ENCODE data around the gene DFFB.

The DFFB gene

DNA sequence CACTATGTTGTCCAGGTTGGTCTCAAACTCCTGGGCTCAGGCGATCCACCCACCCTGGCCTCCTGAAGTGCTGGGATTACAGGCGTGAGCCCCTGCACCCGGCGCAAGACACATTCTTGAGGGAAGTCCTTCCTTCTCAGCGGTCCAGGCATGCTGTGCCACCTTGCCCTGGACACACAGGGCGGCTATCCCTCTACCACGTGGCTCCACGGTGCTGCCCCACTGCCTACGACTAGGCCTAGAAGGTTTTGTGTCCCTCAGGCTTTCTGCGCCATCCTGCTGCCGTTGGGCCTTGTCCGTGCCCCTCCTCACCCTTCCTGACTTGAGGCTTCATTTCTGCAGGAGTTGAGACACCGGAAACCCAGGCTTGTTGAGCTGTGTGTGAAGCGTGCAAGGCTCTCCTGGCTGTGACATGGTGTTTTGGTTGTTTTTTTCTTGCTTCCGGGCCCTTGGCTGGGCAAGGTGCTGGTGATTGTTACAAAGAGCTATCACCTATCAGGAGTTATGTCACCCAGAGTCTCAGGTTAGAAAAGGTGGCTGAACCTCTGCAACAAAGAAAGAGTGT, 28.9 kb downstream of the DFFB start:
- Histone ChIP-seq H3K4me3 (ENCODE audit: low read length, poor library complexity, severe bottlenecking) (no peak overlapping the region), H3K79me2 (ENCODE audit: insufficient read depth, low read length) (no peaks in the 10 kb centered on the region), H3K9me2 (replicated peaks; ENCODE audit: low read depth, low read length) (no peaks in the 10 kb centered on the region), H3K36me3 (ENCODE audit: insufficient read depth, low read length) (peaks cover 55% of the 10 kb centered on the region; the same call in 1 of the 2 replicates), H4K20me1 (ENCODE audit: insufficient read depth, low read length, poor library complexity, severe bottlenecking) (no peaks in the 10 kb centered on the region), H3K27me3 (ENCODE audit: insufficient read depth, low read length, poor library complexity, severe bottlenecking) (no peaks in the 10 kb centered on the region), H3K9ac (ENCODE audit: low read depth, low read length, poor library complexity, severe bottlenecking) (no peak overlapping the region), H2AFZ (ENCODE audit: low read length) (no peak overlapping the region), H3F3A (ENCODE audit: low read depth) (no peaks in the 10 kb centered on the region), H3K4me2 (ENCODE audit: low read depth, low read length, poor library complexity, severe bottlenecking) (no peak overlapping the region), H3K9me3 (ENCODE audit: insufficient read depth, low read depth, low read length) (no peaks in the 10 kb centered on the region), H3K4me1 (ENCODE audit: insufficient read depth, low read length, poor library complexity, severe bottlenecking) (peaks cover 15% of the 10 kb centered on the region)
- TF ChIP-seq EZH2phosphoT487 (IDR thresholded peaks at IDR 0.05; ENCODE audit: borderline replicate concordance) = no peak
- TF ChIP-seq, protein P1, sequence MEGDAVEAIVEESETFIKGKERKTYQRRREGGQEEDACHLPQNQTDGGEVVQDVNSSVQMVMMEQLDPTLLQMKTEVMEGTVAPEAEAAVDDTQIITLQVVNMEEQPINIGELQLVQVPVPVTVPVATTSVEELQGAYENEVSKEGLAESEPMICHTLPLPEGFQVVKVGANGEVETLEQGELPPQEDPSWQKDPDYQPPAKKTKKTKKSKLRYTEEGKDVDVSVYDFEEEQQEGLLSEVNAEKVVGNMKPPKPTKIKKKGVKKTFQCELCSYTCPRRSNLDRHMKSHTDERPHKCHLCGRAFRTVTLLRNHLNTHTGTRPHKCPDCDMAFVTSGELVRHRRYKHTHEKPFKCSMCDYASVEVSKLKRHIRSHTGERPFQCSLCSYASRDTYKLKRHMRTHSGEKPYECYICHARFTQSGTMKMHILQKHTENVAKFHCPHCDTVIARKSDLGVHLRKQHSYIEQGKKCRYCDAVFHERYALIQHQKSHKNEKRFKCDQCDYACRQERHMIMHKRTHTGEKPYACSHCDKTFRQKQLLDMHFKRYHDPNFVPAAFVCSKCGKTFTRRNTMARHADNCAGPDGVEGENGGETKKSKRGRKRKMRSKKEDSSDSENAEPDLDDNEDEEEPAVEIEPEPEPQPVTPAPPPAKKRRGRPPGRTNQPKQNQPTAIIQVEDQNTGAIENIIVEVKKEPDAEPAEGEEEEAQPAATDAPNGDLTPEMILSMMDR (conservative IDR thresholded peaks at IDR 0.05; ENCODE audit: low read length) = no peak

DNA sequence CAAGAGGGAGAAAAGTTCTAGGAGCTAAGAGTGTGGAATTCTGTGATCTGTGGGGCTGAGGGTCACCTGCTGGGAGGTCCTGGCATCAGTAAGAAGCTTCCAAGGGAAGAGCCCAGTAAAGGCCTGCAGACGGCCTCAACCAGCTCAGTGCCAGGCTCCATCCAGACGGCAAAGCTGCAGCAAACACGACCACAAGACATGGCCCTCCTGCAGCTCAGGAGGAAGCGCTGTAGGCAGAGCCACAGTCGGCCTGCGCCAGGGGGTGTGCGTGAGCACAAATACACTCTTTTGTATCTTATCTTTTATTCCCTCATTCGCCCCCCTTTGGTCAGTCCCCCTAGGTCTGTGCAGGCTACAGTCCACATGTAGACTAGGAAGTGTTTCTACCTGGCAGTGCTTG, 29.4 kb downstream of the DFFB start:
- Histone ChIP-seq H4K20me1 (ENCODE audit: insufficient read depth, low read length, poor library complexity, severe bottlenecking) (no peaks in the 10 kb centered on the region), H3K9me3 (ENCODE audit: insufficient read depth, low read depth, low read length) (no peaks in the 10 kb centered on the region), H2AFZ (ENCODE audit: low read length) (no peak overlapping the region), H3F3A (ENCODE audit: low read depth) (no peaks in the 10 kb centered on the region), H3K4me3 (ENCODE audit: low read length, poor library complexity, severe bottlenecking) (no peak overlapping the region), H3K9me2 (replicated peaks; ENCODE audit: low read depth, low read length) (no peaks in the 10 kb centered on the region), H3K36me3 (ENCODE audit: insufficient read depth, low read length) (peaks cover 60% of the 10 kb centered on the region; the same call in 1 of the 2 replicates), H3K27me3 (ENCODE audit: insufficient read depth, low read length, poor library complexity, severe bottlenecking) (no peaks in the 10 kb centered on the region), H3K79me2 (ENCODE audit: insufficient read depth, low read length) (no peaks in the 10 kb centered on the region), H3K4me2 (ENCODE audit: low read depth, low read length, poor library complexity, severe bottlenecking) (no peak overlapping the region), H3K4me1 (ENCODE audit: insufficient read depth, low read length, poor library complexity, severe bottlenecking) (peaks cover 10% of the 10 kb centered on the region), H3K9ac (ENCODE audit: low read depth, low read length, poor library complexity, severe bottlenecking) (no peak overlapping the region)
- TF ChIP-seq, protein P1 (conservative IDR thresholded peaks at IDR 0.05; ENCODE audit: low read length) = no peak
- no peak for TF ChIP-seq EZH2phosphoT487 (IDR thresholded peaks at IDR 0.05; ENCODE audit: borderline replicate concordance)

DNA sequence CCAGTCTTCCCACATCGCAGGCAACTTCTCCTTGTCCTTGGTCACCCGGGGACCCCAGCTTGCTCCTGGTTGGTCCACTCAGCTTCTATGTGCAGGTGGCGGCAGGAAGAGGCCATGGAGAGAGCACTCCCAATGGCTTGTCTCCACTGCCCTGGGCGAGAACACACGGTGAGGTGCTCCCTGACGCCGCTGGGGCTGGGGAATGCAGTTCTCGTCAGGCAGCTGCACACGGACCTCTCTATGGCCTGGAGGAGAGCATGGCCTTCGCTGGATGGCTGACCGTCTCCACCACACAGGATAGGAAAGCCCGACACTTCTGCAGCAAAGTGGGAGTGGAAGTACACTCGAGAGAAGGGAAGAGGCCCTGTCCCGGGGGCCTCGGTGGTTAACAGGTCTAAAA, 31.0 kb downstream of the DFFB start:
- Histone ChIP-seq H3K4me1 (ENCODE audit: insufficient read depth, low read length, poor library complexity, severe bottlenecking) (no peaks in the 10 kb centered on the region), H2AFZ (ENCODE audit: low read length) (no peak overlapping the region), H3K9me3 (ENCODE audit: insufficient read depth, low read depth, low read length) (no peaks in the 10 kb centered on the region), H3K4me3 (ENCODE audit: low read length, poor library complexity, severe bottlenecking) (no peak overlapping the region), H3K79me2 (ENCODE audit: insufficient read depth, low read length) (peaks cover 8% of the 10 kb centered on the region; the same call in 1 of the 2 replicates), H3K36me3 (ENCODE audit: insufficient read depth, low read length) (peaks cover 61% of the 10 kb centered on the region; the same call in 1 of the 2 replicates), H3K9me2 (replicated peaks; ENCODE audit: low read depth, low read length) (no peaks in the 10 kb centered on the region), H3K4me2 (ENCODE audit: low read depth, low read length, poor library complexity, severe bottlenecking) (no peak overlapping the region), H3F3A (ENCODE audit: low read depth) (no peaks in the 10 kb centered on the region), H4K20me1 (ENCODE audit: insufficient read depth, low read length, poor library complexity, severe bottlenecking) (peaks cover 5% of the 10 kb centered on the region), H3K27me3 (ENCODE audit: insufficient read depth, low read length, poor library complexity, severe bottlenecking) (no peaks in the 10 kb centered on the region), H3K9ac (ENCODE audit: low read depth, low read length, poor library complexity, severe bottlenecking) (no peak overlapping the region)
- TF ChIP-seq, protein P1 (conservative IDR thresholded peaks at IDR 0.05; ENCODE audit: low read length) = no peak
- no peak for TF ChIP-seq EZH2phosphoT487 (IDR thresholded peaks at IDR 0.05; ENCODE audit: borderline replicate concordance)
